AG04449 (cell line): Measurements from ENCODE around the gene THOP1.

Source experiments
- CTCF ChIA-PET: fragments of 350-600 bp; formaldehyde crosslinking; extraction: SDS; loops from one replicate; lab custom pipeline; 2021; ENCODE audit warnings: antibody characterized with exemption; lab: Yijun Ruan, JAX
- POLR2A ChIA-PET: fragments of 400-600, 350-600 bp; formaldehyde crosslinking; extraction: SDS; loops from one replicate; lab custom pipeline; 2020; ENCODE audit warnings: antibody characterized with exemption, inconsistent platforms; lab: Yijun Ruan, JAX
- DNase-seq: peaks from one replicate; pipeline ENCODE4 v3.0.0-alpha.2; 2010; ENCODE audit warnings: low read depth, low spot score
- H3K4me3 ChIP-seq: 2 replicates; pipeline ENCODE4 v1.5.1; 2011; ENCODE audit warnings: low read depth, mild to moderate bottlenecking, control low read depth, low read length
- TF ChIP-seq, protein P1 (sequence below): IDR thresholded peaks from one replicate; pipeline ENCODE4 v1.5.1; 2011; ENCODE audit warnings: mild to moderate bottlenecking, moderate library complexity, low read length, control low read depth, inconsistent platforms; ENCODE audit not compliant: insufficient read depth; ENCODE audit errors: missing control alignments

Gene THOP1

DNA sequence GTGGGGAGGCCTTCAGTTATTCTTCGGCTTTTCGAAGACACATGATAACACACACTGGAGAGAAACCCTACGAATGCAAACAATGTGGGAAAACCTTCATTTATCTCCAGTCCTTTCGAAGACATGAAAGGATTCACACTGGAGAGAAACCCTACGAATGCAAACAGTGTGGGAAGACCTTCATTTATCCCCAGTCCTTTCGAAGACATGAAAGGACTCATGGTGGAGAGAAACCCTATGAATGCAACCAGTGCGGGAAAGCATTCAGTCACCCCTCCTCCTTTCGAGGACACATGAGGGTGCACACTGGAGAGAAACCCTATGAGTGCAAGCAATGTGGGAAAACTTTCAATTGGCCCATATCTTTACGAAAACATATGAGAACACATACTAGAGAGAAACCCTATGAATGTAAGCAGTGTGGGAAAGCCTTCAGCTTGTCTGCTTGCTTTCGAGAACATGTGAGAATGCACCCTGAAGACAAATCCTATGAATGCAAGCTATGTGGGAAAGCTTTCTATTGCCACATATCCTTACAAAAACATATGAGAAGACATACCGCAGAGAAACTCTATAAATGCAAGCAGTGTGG, 67.8 kb downstream of the THOP1 start:
- TF ChIP-seq, protein P1, sequence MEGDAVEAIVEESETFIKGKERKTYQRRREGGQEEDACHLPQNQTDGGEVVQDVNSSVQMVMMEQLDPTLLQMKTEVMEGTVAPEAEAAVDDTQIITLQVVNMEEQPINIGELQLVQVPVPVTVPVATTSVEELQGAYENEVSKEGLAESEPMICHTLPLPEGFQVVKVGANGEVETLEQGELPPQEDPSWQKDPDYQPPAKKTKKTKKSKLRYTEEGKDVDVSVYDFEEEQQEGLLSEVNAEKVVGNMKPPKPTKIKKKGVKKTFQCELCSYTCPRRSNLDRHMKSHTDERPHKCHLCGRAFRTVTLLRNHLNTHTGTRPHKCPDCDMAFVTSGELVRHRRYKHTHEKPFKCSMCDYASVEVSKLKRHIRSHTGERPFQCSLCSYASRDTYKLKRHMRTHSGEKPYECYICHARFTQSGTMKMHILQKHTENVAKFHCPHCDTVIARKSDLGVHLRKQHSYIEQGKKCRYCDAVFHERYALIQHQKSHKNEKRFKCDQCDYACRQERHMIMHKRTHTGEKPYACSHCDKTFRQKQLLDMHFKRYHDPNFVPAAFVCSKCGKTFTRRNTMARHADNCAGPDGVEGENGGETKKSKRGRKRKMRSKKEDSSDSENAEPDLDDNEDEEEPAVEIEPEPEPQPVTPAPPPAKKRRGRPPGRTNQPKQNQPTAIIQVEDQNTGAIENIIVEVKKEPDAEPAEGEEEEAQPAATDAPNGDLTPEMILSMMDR: no peak
- ChIA-PET CTCF (no interaction called here), POLR2A (no interaction called here)
- no peak overlapping the region for H3K4me3 ChIP-seq
- no peak for DNase-seq

- H3K4me3 ChIP-seq: no peak overlapping the region
- ChIA-PET CTCF (interaction anchor here (1.5 kb wide), 1 partner anchor 33 kb away, joined by 8 read pairs; no protein-coding TSS in a partner anchor), POLR2A (no interaction called here)
- DNase-seq: no peak
- TF ChIP-seq, protein P1: no peak
These were observed 69.5 kb downstream of the THOP1 start for GRCh38 chr19:2854849-2855248.

GRCh38 chr19:2856457-2857050, 71.3 kb downstream of the THOP1 start:
- ChIA-PET POLR2A (no interaction called here), CTCF (interaction anchor here (1.5 kb wide), 1 partner anchor 28 kb away, joined by 3 read pairs; no protein-coding TSS in a partner anchor)
- H3K4me3 ChIP-seq: no peak overlapping the region
- no peak for DNase-seq
- TF ChIP-seq, protein P1: no peak

GRCh38 chr19:2858864-2859263, 73.6 kb downstream of the THOP1 start:
- DNase-seq: no peak
- POLR2A ChIA-PET: no interaction called here
- TF ChIP-seq, protein P1: no peak
- H3K4me3 ChIP-seq: no peak overlapping the region
- CTCF ChIA-PET: interaction anchor here (0.6 to 1.9 kb wide), 5 partner anchors 8 to 211 kb away, joined by 3 to 7 read pairs (median 3); partner anchors contain the start of genes ZNF554 and ZNF556

DNA sequence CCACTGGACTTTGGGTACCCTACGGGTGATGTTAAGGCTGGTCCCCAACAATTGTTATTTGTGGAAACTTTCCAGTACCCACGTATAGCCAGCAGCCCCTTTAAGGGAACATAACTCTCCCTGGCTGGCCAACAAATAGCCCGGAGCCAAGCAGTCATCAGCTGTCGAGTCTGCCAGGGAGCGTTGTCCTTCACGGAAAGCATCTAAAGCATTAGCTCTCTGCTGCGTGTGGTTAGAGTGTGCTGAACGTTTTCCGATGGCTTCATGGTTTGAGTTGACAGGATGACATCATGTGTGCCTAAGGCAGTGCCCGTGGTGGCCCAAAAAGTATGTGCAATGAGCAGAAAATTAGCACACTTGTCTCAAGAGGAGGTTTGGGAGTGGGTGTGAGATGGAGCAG, 78.5 kb downstream of the THOP1 start:
- DNase-seq: no peak
- TF ChIP-seq, protein P1: no peak
- ChIA-PET POLR2A (no interaction called here), CTCF (interaction anchor here (0.7 to 4.5 kb wide), 2 partner anchors 11 to 24 kb away, joined by 3 to 21 read pairs; no protein-coding TSS in a partner anchor)
- no peak overlapping the region for H3K4me3 ChIP-seq
